Left lung (tissue), 10 donors: ENCODE measurements around the gene DNAJC5. TPM values are rescaled to one million over a fixed set of nuclear protein-coding genes. Genes with fewer than 3 reads are reported as not detected.
"Not testable (repeated sequence)": the region's sequence is repeated elsewhere in the genome, so short reads cannot be mapped to it uniquely, and the experiment has no call there.

Experiments used
- ATAC-seq: fragments of 200-7000 bp; cut with Tn5 transposase; one replicate; pipeline ENCODE4 v1.9.1; 2020; ENCODE audit warnings: moderate library complexity
- DNase-seq, 4 donors: peaks; one replicate each; pipeline ENCODE4 v3.0.0-alpha.2; 2013 to 2020
- H3K27ac ChIP-seq, 2 donors: fragments of 200-600 bp; sonication (generic) in 1 of 2; one replicate each; pipeline versions ENCODE4 v1.5.0 to v1.8.0; 2020 to 2021
- H3K27me3 ChIP-seq, 2 donors: fragments of 200-600 bp; sonication (generic) in 1 of 2; one replicate each; pipeline versions ENCODE4 v1.5.0 to v1.8.0; 2020 to 2021
- H3K36me3 ChIP-seq, 2 donors: fragments of 200-600 bp; sonication (generic) in 1 of 2; one replicate each; pipeline versions ENCODE4 v1.5.0 to v1.8.0; 2020 to 2021
- H3K4me1 ChIP-seq, 2 donors: fragments of 200-600 bp; one replicate each; pipeline ENCODE4 v1.8.0; 2021
- H3K4me3 ChIP-seq, 2 donors: fragments of 200-600 bp; sonication (generic) in 1 of 2; one replicate each; pipeline versions ENCODE4 v1.5.0 to v1.8.0; 2020 to 2021; ENCODE audit warnings: mild to moderate bottlenecking in 1 of 2
- H3K9me3 ChIP-seq, 2 donors: fragments of 200-600 bp; sonication (generic) in 1 of 2; one replicate each; pipeline versions ENCODE4 v1.5.0 to v1.8.0; 2020 to 2021
- intact Hi-C, 2 donors: fragments of 100-400 bp; cut with DNase I; formaldehyde crosslinking; loops; one replicate each; pipeline versions ENCODE4 v1.11.2 to v1.14.2; 2022
- polyA plus RNA-seq, 6 donors: library from polyadenylated mRNA; unstranded; fragments of 120-200 nt; gene quantifications; one replicate each; pipeline ENCODE4 v1.2.1, GENCODE V29; 2013; ENCODE audit not compliant: insufficient read length in 6 of 6
- total RNA-seq, 2 donors: library from RNA; stranded (reverse); fragmentation: NEBNext Ultra II Directional; extraction: Animal tissue kit (Norgen Biotek cat#: 25700); gene quantifications; one replicate each; pipeline ENCODE4 v1.2.1, GENCODE V29; 2021
- TF ChIP-seq, protein P1 (sequence below), 2 donors: fragments of 200-600 bp; sonication (generic) in 1 of 2; IDR thresholded peaks; one replicate each; pipeline versions ENCODE4 v1.5.0 to v1.8.0; 2021; ENCODE audit warnings: antibody characterized with exemption in 2 of 2
- donor health status: DM: no; HTN: yes; CAD: no.
- donor health status: DM: no; HTN: no; CAD: no.

The DNAJC5 gene
- total and polyA plus RNA-seq, 8 donors, result 17.5 to 59.5 (median 25.3) TPM

DNA sequence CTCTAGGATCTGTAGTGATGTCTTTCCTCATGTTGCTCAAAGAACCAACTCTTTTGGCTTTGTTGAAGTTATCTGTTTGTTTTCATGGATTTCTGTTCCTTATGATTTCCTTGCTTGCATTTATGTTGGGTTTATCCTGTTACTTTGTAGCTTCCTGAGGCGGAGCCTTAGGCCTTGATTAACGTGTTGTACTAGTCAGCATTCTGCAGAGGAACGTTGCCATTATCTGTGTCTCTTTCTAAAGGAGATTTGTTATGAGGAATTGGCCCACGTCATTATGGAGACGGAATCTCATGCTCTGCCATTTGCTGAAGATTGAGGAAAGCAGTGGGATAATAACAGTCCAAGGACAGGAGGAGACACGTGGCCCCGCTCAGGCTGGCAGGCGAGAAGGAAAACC, 31.4 kb downstream of the DNAJC5 start:
- ATAC-seq (no peak), DNase-seq (no peak)
- Histone ChIP-seq H3K36me3 (peaks cover 0 to 68% of the 10 kb centered on the region in 2 donors), H3K4me1 (no peaks in the 10 kb centered on the region), H3K4me3 (no peak overlapping the region), H3K27ac (no peak overlapping the region), H3K27me3 (no peaks in the 10 kb centered on the region), H3K9me3 (no peaks in the 10 kb centered on the region)
- intact Hi-C loops, result no loop called here
- TF ChIP-seq, protein P1, sequence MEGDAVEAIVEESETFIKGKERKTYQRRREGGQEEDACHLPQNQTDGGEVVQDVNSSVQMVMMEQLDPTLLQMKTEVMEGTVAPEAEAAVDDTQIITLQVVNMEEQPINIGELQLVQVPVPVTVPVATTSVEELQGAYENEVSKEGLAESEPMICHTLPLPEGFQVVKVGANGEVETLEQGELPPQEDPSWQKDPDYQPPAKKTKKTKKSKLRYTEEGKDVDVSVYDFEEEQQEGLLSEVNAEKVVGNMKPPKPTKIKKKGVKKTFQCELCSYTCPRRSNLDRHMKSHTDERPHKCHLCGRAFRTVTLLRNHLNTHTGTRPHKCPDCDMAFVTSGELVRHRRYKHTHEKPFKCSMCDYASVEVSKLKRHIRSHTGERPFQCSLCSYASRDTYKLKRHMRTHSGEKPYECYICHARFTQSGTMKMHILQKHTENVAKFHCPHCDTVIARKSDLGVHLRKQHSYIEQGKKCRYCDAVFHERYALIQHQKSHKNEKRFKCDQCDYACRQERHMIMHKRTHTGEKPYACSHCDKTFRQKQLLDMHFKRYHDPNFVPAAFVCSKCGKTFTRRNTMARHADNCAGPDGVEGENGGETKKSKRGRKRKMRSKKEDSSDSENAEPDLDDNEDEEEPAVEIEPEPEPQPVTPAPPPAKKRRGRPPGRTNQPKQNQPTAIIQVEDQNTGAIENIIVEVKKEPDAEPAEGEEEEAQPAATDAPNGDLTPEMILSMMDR (IDR thresholded peaks at IDR 0.05), result no peak

DNA sequence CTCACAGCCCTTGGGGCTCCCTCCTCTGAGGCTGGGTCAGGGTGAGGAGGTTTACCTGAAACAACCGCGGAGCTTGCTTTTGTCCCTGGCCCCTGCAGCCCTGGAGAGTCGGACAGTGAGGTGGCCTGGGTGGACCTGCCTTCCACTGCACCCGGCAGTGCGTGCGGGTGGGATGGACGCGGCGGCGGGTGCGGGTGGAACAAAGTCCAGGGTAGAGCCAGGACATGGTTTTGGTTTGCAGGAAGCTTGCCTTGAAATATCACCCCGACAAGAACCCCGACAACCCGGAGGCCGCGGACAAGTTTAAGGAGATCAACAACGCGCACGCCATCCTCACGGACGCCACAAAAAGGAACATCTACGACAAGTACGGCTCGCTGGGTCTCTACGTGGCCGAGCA, 34.1 kb downstream of the DNAJC5 start:
- peaks cover 0 to 82% of the 10 kb centered on the region in 2 donors for H3K36me3 ChIP-seq
- no peak overlapping the region for H3K27ac ChIP-seq
- H3K4me3 ChIP-seq, result no peak overlapping the region
- H3K27me3 ChIP-seq, result no peaks in the 10 kb centered on the region
- TF ChIP-seq, protein P1 (IDR thresholded peaks at IDR 0.05), result no peak
- ATAC-seq (no peak), DNase-seq (no peak)
- H3K4me1 ChIP-seq, result no peaks in the 10 kb centered on the region
- H3K9me3 ChIP-seq, result no peaks in the 10 kb centered on the region
- intact Hi-C loops, result no loop called here

DNA sequence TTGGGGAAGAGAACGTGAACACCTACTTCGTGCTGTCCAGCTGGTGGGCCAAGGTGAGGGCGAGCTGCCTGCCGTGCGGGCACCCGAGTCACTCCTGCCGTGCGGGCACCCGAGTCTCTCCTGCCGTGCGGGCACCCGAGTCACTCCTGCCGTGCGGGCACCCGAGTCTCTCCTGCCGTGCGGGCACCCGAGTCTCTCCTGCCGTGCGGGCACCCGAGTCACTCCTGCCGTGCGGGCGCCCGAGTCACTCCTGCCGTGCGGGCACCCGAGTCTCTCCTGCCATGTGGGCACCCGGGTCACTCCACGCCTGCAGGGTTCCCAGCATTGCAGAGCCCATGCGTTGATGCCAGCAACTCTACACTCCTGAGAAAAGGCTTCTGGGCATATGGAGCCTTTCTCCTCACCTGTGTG, 34.6 kb downstream of the DNAJC5 start:
- H3K9me3 ChIP-seq, H3K4me3 ChIP-seq, H3K27me3 ChIP-seq, H3K27ac ChIP-seq, ATAC-seq, H3K4me1 ChIP-seq, DNase-seq, intact Hi-C loops: not testable (repeated sequence)
- H3K36me3 ChIP-seq, result peaks cover 0 to 82% of the 10 kb centered on the region in 2 donors

DNA sequence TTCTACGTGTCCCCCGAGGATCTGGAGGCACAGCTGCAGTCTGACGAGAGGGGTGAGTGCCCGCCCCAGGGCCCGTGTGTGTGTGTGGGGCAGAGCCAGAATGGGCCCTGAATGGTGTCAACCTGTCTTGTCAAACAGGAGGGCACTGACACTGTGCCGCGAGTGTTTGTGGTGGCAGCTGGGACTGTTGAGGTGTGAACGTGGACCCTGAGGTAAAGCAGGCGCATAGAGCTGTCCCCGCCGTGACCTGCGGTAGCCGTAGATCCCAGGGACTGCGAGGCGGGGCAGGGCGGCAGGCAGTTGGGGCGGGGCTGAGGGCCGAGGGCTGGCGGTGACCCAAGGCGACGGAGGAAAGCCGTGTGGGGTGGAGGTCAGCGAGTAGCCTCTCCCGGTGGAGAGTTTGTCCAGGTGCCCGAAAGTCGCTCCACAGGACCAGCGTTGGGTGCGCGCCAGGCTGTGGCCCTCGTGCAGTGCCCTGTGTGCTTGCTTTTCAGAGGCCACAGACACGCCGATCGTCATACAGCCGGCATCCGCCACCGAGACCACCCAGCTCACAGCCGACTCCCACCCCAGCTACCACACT, 36.1 kb downstream of the DNAJC5 start:
- Histone ChIP-seq H3K4me1 (no peaks in the 10 kb centered on the region), H3K27ac (no peak overlapping the region), H3K36me3 (peaks cover 0 to 91% of the 10 kb centered on the region in 2 donors), H3K9me3 (no peaks in the 10 kb centered on the region), H3K27me3 (no peaks in the 10 kb centered on the region), H3K4me3 (no peak overlapping the region)
- ATAC-seq, result no peak
- TF ChIP-seq, protein P1 (IDR thresholded peaks at IDR 0.05), result no peak
- DNase-seq, result no peak
- intact Hi-C loops, result no loop called here

DNA sequence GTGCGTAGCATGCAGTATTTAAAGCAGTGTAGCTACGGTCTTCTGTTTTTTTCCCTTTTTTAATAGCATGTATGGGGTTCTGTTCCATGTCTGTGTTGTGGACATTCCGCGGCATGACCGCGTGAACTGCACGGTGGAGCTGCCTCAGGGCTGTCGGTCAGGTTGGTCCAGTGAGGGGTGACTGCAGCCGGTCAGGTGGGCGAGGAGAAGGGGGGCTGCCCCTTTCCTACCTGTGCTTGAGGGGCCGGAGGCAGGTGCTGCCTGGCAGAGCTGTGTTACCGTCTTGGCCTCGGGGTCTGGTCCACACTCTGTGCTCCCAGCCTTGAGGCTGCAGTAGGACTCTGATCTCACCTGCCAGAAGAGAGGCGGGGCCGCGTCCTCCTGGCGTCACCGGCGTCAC, 36.8 kb downstream of the DNAJC5 start:
- DNase-seq (no peak), ATAC-seq (no peak)
- Histone ChIP-seq H3K27ac (no peak overlapping the region), H3K4me3 (no peak overlapping the region), H3K9me3 (no peaks in the 10 kb centered on the region), H3K27me3 (no peaks in the 10 kb centered on the region), H3K4me1 (no peaks in the 10 kb centered on the region), H3K36me3 (peaks cover 0 to 94% of the 10 kb centered on the region in 2 donors)
- TF ChIP-seq, protein P1 (IDR thresholded peaks at IDR 0.05), result no peak
- intact Hi-C loops, result no loop called here

DNA sequence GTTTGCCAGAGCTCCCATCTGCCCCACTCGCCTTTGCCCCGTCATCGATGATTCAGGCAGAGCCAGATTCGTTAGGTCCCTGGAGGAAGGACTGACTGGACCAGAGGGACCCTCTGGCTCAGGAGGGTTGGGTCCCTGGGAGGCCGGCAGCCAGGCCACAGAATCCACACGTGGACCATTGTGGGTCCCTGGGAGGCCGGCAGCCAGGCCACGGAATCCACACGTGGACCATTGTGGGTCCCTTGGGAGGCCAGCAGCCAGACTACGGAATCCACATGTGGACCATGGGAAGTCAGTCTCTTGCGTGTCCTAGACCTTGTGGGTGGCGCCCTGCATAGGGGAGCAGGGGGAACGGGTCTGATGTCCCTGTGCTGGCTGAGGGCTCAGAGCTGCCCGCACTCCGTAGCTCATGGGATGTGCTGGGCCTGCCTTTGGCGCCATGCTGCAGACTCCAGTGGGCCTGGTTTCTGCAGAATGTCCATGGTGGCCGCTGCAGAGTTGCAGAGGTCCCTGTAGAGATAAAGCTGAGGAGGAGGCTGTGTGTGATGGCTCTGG, 37.8 kb downstream of the DNAJC5 start:
- intact Hi-C loops, result no loop called here
- H3K27ac ChIP-seq, result no peak overlapping the region
- no peaks in the 10 kb centered on the region for H3K4me1 ChIP-seq
- ATAC-seq (no peak), DNase-seq (no peak)
- H3K4me3 ChIP-seq, result no peak overlapping the region
- peaks cover 0 to 100% of the 10 kb centered on the region in 2 donors for H3K36me3 ChIP-seq
- H3K9me3 ChIP-seq, result no peaks in the 10 kb centered on the region
- H3K27me3 ChIP-seq, result no peaks in the 10 kb centered on the region
- TF ChIP-seq, protein P1 (IDR thresholded peaks at IDR 0.05), result no peak
